Type B pancreatic cell (in vitro differentiated cells): ENCODE measurements around the gene CIAO3. TPM values are rescaled to one million over a fixed set of nuclear protein-coding genes. Genes with fewer than 3 reads are reported as not detected.
A peak's percentile ranks its signal among the peaks of the same experiment; 100 is the strongest.

ENCODE experiments used
- DNase-seq: peaks from one replicate; pipeline ENCODE4 v3.0.0; 2021; ENCODE audit warnings: mixed read lengths; ENCODE audit not compliant: unreplicated experiment; ENCODE audit errors: extremely low spot score
- H3K27ac Mint-ChIP-seq: 2 replicates; pipeline ENCODE4 v1.8.0; 2021; ENCODE audit warnings: mild to moderate bottlenecking, mixed read lengths
- H3K27me3 Mint-ChIP-seq: 2 replicates; pipeline ENCODE4 v1.8.0; 2021; ENCODE audit warnings: mixed read lengths
- H3K36me3 Mint-ChIP-seq: 2 replicates; pipeline ENCODE4 v1.8.0; 2021; ENCODE audit warnings: mixed read lengths
- H3K4me1 Mint-ChIP-seq: one replicate; pipeline ENCODE4 v1.8.0; 2021; ENCODE audit warnings: mixed read lengths; ENCODE audit not compliant: unreplicated experiment
- H3K4me3 Mint-ChIP-seq: 2 replicates; pipeline ENCODE4 v1.8.0; 2021; ENCODE audit warnings: mild to moderate bottlenecking, mixed read lengths
- H3K9me3 Mint-ChIP-seq: 2 replicates; pipeline ENCODE4 v1.8.0; 2021; ENCODE audit warnings: mixed read lengths
- microRNA-seq: library from miRNA; unstranded; fragments of <30 nt; microRNA quantifications from one replicate; pipeline ENCODE4, GENCODE V29; 2020
- total RNA-seq: library from RNA; stranded (reverse); gene quantifications from 2 replicates; pipeline ENCODE4 v1.2.1, GENCODE V29; 2021; ENCODE audit warnings: low replicate concordance
- TF ChIP-seq, protein P1 (sequence below): fragments of 200-600 bp; sonication (generic); conservative IDR thresholded peaks from 2 replicates; pipeline ENCODE4 v1.5.0; 2021; ENCODE audit warnings: antibody characterized with exemption, mild to moderate bottlenecking

The CIAO3 gene
- total RNA-seq, 1 donor from 2014 or later = 44.5 TPM

DNA sequence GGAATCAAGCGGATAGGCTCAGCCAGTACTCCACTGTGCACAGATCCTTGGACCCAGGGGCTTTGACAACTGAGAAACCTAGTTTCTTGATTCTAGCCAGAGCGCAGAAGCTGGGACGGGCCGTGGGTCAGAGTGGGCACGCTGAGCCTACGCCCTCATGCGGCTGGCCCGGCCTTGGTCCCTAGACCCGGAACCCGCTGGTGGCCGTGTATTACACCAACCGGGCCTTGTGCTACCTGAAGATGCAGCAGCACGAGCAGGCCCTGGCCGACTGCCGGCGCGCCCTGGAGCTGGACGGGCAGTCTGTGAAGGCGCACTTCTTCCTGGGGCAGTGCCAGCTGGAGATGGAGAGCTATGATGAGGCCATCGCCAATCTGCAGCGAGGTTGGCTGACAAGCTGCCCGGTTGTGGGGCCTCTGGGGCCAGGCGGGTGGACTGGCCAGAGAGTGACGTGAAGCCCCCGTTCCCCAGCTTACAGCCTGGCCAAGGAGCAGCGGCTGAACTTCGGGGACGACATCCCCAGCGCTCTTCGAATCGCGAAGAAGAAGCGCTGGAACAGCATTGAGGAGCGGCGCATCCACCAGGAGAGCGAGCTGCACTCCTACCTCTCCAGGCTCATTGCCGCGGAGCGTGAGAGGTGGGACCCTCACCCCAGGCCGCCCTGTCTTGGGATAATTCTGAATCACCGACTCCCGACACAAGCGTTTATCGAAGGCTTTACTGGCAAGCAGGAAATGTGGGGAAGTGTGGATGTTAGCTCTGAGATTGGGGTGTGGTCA, 59.6 kb downstream of the CIAO3 start:
- TF ChIP-seq, protein P1, sequence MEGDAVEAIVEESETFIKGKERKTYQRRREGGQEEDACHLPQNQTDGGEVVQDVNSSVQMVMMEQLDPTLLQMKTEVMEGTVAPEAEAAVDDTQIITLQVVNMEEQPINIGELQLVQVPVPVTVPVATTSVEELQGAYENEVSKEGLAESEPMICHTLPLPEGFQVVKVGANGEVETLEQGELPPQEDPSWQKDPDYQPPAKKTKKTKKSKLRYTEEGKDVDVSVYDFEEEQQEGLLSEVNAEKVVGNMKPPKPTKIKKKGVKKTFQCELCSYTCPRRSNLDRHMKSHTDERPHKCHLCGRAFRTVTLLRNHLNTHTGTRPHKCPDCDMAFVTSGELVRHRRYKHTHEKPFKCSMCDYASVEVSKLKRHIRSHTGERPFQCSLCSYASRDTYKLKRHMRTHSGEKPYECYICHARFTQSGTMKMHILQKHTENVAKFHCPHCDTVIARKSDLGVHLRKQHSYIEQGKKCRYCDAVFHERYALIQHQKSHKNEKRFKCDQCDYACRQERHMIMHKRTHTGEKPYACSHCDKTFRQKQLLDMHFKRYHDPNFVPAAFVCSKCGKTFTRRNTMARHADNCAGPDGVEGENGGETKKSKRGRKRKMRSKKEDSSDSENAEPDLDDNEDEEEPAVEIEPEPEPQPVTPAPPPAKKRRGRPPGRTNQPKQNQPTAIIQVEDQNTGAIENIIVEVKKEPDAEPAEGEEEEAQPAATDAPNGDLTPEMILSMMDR = no peak
- H3K27ac Mint-ChIP-seq = peak overlapping the region; percentile 72
- H3K27me3 Mint-ChIP-seq = no peaks in the 10 kb centered on the region
- H3K36me3 Mint-ChIP-seq = peaks cover 4% of the 10 kb centered on the region
- peaks cover 3% of the 10 kb centered on the region for H3K4me1 Mint-ChIP-seq
- no peak for DNase-seq
- H3K9me3 Mint-ChIP-seq = no peaks in the 10 kb centered on the region
- H3K4me3 Mint-ChIP-seq = peak overlapping the region; percentile 84

DNA sequence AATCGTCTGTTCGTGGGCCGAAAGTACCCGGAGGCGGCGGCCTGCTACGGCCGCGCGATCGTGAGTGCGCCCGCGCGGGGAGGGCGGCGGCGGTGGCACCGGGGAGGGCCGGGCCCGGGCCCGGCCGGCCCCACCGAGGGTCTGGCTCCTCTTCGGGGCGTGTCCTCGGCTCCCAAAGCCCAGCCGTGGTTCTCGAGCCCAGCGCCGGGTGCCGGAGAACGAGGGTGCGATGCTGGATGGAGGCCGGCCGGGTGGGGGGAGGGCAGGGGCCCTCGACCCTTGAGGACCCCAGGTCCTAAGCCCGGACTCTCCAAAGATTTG, 60.2 kb downstream of the CIAO3 start:
- peaks cover 4% of the 10 kb centered on the region for H3K36me3 Mint-ChIP-seq
- H3K4me1 Mint-ChIP-seq = peaks cover 3% of the 10 kb centered on the region
- no peaks in the 10 kb centered on the region for H3K27me3 Mint-ChIP-seq
- TF ChIP-seq, protein P1 = no peak
- DNase-seq = no peak
- H3K27ac Mint-ChIP-seq = peak overlapping the region; percentile 72
- peak overlapping the region; percentile 84 for H3K4me3 Mint-ChIP-seq
- H3K9me3 Mint-ChIP-seq = no peaks in the 10 kb centered on the region

DNA sequence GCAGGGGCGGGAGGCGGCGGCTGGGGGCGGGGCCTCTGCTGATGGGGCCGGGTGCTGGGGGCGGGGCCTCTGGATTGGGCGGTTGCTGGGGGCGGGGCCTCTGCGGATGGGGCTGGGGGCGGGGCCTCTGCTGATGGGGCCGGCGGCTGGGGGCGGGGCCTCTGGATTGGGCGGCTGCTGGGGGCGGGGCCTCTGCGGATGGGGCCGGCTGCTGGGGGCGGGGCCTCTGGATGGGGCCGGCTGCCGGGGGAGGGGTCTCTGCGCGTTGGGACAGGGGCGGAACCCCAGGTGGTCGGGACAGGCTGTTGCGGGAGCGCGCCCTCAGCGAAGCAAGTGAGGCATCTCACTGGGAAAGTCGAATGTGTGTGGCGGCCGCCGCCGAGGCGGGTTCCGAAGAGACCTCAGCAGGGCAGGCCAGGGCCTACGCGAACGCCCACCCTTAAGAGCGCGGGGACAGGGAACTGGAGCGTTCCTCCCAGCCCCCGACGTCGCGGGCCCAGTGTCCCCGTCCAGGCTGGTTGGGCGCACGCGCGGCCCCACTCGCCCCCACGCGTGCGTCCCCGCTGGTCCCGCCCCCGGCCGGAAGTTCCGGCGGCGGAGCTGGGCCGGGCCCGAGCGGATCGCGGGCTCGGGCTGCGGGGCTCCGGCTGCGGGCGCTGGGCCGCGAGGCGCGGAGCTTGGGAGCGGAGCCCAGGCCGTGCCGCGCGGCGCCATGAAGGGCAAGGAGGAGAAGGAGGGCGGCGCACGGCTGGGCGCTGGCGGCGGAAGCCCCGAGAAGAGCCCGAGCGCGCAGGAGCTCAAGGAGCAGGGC, 60.8 kb downstream of the CIAO3 start, which contains the start of gene STUB1:
Gene STUB1 (plus strand): TSS at position 597 of the 811 bp plus-strand sequence. CDS start 116 bp downstream, at position 713.
- Mint-ChIP-seq H3K4me1 (peaks cover 3% of the 10 kb centered on the region), H3K9me3 (no peaks in the 10 kb centered on the region), H3K27ac (peak within 1 kb of the TSS; percentile 72), H3K4me3 (peak within 1 kb of the TSS; percentile 89), H3K27me3 (peaks cover 3% of the 10 kb centered on the region), H3K36me3 (peaks cover 4% of the 10 kb centered on the region)
- peak; percentile 95 for DNase-seq
- TF ChIP-seq, protein P1 = no peak

Small RNA genes lying within 50 kb of the gene (microRNA-seq; reads per million reads assigned to microRNA genes)
- gene MIR662 = not detected

Other genes starting within 250 kb of the CIAO3 start
- gene CAPN15, start 213.3 kb downstream of the CIAO3 start, total RNA-seq = 50.1 and 52.3 TPM in 2 replicates
- 0.12 TPM in 2 replicates for gene PRR35, start 180.6 kb downstream of the CIAO3 start, total RNA-seq
- 0.52 and 1.4 TPM in 2 replicates for gene NHLRC4, start 174.0 kb downstream of the CIAO3 start, total RNA-seq
- gene PIGQ, start 171.0 kb downstream of the CIAO3 start, total RNA-seq = 58.2 and 83.5 TPM in 2 replicates
- gene RAB40C, start 150.9 kb downstream of the CIAO3 start, total RNA-seq = 21.4 and 26.5 TPM in 2 replicates
- 0.71 and 9.0 TPM in 2 replicates for gene WFIKKN1, start 110.0 kb downstream of the CIAO3 start, total RNA-seq
- gene METTL26, start 104.7 kb downstream of the CIAO3 start, total RNA-seq = 74.4 and 77.0 TPM in 2 replicates
- 36.8 and 39.1 TPM in 2 replicates for gene MCRIP2, start 99.2 kb downstream of the CIAO3 start, total RNA-seq
- gene WDR90, start 91.6 kb downstream of the CIAO3 start, total RNA-seq = 75.8 and 102 TPM in 2 replicates
- 146 and 163 TPM in 2 replicates for gene RHOT2, start 72.9 kb downstream of the CIAO3 start, total RNA-seq
- 2.2 and 2.7 TPM in 2 replicates for gene RHBDL1, start 65.3 kb downstream of the CIAO3 start, total RNA-seq
- gene STUB1, start 60.6 kb downstream of the CIAO3 start, total RNA-seq = 74.7 and 80.3 TPM in 2 replicates
- 63.3 and 65.2 TPM in 2 replicates for gene JMJD8, start 56.7 kb downstream of the CIAO3 start, total RNA-seq
- 18.2 and 21.0 TPM in 2 replicates for gene WDR24, start 50.6 kb downstream of the CIAO3 start, total RNA-seq
- 3.9 and 4.3 TPM in 2 replicates for gene FBXL16, start 35.2 kb downstream of the CIAO3 start, total RNA-seq
- gene METRN, start 25.9 kb downstream of the CIAO3 start, total RNA-seq = 37.0 and 97.1 TPM in 2 replicates
- gene ANTKMT, start 19.9 kb downstream of the CIAO3 start, total RNA-seq = 33.5 and 34.8 TPM in 2 replicates
- 1.2 and 3.9 TPM in 2 replicates for gene CCDC78, start 14.6 kb downstream of the CIAO3 start, total RNA-seq
- gene HAGHL, start 13.9 kb downstream of the CIAO3 start, total RNA-seq = 5.6 and 8.5 TPM in 2 replicates
- gene MSLN, start 19.7 kb upstream of the CIAO3 start, total RNA-seq = 0.77 and 0.81 TPM in 2 replicates
- gene RPUSD1, start 47.4 kb upstream of the CIAO3 start, total RNA-seq = 23.7 and 26.6 TPM in 2 replicates
- gene CHTF18, start 47.6 kb upstream of the CIAO3 start, total RNA-seq = 53.4 and 105 TPM in 2 replicates
- gene GNG13, start 59.7 kb upstream of the CIAO3 start, total RNA-seq = not detected in 2 replicates
- gene LMF1, start 230.0 kb upstream of the CIAO3 start, total RNA-seq = 20.8 and 21.4 TPM in 2 replicates
- gene SOX8, start 240.8 kb upstream of the CIAO3 start, total RNA-seq = 1.4 and 6.7 TPM in 2 replicates